Measurements from ENCODE around the gene PDZD8.

PDZD8 gene

DNA sequence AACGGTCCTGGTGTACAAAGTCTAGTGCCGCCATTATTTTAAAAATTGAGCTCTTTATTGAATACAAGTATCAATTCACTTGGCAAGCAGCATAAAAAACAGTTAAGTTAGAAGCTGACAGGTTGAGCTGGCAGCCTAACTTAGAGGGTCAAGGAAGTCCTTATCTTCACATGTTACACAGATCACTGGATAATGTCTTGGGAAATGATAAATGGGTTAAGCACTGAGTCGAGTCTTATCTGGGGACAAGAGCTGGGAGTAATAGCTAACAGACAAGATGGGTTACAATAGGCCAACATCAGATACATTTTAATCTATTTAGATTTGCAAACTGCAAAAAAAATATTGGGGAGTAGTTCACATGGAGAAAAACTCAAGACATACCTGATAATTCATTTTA is 100.1 kb downstream of the PDZD8 start:
- no peak for DNase-seq

DNA sequence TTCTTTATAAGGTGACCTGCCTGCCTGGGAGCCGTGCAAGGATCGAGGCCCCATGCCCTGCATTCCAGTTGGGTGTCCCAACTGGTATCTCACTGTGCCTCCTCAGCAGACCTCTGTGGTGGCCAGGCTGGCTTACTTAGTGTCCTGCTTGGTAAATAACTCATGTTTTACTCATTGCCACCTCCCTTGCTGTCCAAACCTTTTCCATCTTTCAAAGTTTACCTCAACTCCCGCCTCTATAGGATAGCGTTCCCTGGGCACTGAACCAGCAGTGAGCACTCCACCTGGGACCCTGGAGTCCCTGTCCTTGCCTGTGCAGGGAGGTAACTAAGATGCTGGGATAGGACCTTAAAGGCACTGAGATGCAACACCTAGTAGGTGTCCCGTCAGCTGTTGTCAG is 100.7 kb downstream of the PDZD8 start:
- DNase-seq: no peak

DNA sequence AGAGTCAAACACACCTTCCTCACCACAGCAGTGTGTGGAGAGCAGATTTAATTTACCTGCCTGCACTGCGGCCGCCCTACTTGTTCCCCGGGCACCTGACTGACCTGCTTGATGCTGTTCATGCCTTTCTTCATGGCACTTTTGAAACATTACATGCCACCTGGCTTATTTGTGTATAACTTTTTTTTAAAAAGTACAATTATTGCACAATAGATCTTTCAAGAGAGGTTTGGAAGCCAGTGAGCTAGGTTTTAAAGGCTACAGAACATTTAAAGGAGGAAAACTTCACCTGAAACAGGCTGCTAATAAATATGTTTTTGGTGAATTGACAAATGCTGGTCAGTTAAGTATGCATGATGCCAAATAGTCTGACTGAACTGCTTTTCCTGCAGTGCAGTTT is 101.3 kb downstream of the PDZD8 start:
- DNase-seq: no peak

DNA sequence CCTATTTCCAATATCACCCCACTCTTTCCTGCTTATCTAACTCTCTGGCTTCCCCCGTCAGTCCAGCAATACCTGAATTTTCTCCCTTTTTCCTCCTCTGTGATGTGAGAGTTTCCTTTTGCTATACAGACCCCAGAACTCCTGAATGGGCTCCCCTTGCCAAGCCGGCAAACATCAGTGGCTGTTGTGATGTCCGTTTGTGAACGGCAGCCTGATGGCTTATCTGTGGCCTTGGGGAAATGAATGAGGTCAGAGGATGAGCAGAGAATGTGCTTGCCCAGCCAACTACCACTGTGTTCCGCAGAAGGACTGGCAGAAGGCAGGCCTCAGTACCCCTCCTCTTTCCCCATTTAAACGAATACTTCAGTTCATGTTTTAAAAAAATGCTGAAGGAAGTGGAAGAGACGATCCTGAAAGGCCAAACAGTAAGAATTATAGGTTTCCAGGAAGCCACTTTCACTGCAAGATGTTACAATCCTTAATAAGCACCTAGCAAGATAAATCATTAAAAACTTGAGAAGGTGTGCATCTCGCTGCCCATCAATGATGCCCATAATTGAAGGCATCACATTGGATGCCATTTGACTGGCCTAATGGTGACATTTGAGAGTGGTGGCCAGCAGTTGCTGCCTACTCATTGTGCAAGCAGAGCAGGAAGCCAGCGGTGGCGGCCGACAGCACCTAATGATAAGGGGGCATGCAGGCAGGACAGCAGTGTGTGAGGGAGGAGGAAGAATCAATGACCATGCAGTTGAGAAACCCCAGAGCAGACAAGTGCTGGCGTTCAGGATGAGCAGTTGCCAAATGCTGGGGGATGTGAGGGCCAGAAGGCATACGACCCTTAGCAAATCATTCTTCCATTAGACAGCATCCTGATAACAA is 102.8 kb downstream of the PDZD8 start:
- no peak for DNase-seq

DNA sequence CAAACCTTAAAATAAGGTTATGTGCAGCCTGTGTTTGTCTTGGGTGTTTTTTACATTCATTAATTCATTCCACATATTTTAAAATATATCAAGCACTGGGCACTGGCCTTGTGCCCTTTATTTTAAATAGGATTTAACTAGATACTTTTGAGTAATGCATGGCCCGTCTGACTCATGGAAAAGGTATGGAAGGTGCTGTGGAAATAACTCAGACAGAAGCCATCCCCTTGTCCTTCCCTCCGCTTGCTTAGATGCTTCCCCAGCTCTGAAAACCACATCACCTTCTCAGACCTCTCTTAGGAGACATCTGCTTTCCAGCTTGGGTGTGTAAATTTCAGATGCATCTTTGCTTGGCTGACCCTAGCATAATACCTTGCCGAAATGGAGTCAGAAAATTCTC is 103.8 kb downstream of the PDZD8 start:
- no peak for DNase-seq

DNA sequence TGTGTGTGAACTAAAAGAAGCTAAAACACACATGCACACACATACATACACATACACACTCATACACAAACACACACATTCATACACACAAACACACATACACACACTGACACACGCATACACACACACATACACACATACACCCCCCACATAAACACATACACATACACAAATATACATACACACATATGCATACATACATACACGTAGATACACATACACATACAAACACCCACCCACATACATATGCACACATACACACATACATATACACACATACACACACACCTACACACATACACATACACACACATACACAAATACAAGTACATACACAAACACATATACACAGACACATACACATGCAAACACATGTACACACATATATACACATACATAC is 106.3 kb downstream of the PDZD8 start:
- no peak for DNase-seq

DNA sequence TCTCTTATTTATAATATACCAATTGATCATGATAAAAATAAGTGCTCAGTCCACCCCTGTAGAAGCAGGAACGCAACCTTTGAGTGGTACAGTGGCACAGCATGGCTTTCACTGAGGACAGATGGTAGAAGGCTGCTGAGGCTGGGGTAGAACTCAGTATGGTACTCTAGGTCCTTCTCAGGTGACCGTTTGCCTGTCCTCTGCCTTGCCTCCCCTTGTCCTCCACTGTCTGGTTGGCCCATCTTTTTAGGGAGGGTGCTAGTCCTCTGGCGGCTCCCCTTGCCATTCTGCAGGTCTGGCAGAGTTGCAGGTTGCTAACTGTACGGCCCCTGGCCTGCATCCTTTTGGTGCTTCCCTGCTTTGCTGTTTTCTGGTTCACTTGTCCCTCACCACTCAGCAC is 107.0 kb downstream of the PDZD8 start:
- DNase-seq: no peak

DNA sequence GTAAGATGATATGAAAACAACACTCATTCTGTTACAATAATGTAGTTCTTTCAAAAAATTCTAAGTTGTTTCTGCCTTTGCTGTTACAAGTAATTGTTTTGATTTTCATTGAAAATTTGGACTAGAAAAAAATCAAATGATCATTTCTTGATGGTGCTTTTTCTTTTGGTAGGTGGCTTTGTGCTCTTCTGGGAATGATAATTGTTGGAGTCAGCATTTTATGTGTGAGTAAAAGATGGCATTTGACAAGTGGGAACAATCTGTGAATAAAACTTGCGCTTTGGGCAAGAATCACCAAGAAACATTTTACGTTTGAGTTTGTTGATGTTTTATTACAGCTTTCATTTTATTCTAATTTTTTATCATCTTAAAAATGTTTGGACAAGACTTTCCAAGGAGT is 108.4 kb downstream of the PDZD8 start:
- no peak for DNase-seq

DNA sequence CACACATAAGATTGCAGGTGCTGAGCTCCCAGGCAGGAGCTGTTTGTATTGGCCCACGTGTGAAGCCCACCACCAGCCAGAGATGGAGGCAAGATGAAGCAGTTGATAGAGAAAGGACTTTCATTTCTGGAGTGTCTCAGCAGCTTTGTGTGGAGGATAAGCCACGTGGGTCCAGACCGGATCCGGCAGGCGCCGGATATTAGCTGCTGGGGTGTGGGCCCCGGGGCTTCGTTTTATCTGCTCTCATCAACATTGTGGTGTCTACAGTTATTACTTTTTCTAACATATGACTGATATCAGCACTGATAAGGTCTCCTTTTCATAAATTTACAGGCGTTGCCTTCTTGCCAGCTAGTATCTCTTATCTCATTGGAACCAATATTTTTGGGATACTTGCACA is 108.8 kb downstream of the PDZD8 start:
- no peak for DNase-seq

DNA sequence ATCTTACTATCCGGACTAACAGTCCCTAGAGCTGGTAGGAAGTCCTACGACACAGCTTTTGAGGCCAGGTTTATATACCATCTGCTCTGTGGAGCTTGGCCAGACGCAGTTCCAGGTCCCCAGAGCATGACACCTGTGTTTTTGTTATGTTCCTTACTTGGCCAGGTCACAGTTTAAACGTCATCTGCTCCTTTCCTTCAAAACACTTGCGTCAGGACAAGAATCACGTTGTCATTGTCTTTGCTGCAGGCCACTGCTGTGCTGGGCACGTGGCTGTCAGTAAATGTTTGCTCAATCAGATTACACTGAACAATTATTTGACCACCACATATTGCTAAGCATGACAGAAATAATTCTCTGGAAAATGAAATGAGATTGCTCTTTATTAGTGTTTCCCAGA is 110.5 kb downstream of the PDZD8 start:
- DNase-seq: no peak

DNA sequence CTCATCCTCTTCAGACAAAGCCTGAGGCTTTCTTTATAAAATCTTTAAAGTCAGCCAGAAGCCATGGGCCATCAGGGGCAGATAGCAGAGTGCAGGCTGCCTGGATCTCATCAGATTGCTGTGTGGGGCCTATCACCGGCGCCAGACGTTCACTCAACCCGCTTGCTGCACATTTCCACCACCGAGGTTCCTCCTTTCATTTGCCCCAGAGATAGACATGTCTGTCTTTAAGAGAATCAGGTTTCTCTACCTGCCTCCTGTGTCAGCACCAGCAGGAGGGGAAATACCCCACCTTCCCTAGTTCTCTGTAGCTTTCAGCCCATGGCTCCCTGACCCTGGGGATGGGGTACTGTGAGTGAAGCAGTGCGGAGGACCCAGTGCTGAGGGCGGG is 112.3 kb downstream of the PDZD8 start:
- no peak for DNase-seq

DNA sequence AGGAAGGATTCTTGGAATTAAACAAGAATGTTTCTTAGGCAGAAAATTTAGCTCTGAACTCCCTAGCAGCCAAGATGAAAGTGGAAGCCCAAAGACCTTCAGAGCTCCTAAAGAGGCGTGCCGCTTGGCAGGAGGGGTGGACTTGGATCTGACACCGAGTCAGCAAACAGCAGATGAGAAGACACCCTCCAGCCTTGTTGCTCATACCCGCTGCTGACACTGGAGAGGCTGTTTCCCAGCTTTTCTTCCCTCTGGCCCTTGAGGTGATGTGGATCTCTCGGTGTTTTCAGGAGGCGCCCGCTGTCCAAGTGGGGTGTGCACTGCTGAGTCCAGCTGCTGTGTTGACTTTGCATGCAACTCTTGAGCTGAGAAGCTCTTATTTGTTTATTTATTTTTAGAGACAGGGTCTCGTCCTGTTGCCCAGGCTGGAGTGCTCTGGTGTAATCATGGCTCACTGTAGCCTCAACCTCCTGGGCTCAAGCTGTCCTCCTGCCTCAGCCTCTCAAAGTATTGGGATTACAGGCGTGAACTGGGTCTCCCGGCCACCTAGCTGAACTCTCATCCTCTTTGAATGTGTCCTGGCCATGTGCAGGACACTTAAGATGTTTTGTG is 112.8 kb downstream of the PDZD8 start:
- DNase-seq: no peak

DNA sequence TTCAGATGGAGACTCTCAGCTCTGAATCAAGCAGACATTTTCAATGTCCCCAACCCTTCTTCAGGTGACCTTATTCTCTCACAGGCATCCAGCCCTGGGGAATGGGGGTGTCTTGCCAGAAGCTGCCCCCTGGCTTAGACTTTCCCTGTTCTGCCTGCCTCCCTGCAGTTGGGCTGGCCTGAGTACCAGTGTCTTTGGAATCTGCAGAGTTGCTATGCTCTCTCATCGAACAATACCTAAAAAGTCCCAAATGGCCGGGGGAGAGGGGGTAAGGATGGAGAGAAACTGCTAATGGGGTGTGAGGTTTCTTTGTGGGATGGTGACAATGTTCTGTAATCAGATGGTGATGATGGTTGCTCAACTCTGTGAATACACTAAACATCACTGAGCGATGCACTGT is 113.7 kb downstream of the PDZD8 start:
- DNase-seq: no peak

DNA sequence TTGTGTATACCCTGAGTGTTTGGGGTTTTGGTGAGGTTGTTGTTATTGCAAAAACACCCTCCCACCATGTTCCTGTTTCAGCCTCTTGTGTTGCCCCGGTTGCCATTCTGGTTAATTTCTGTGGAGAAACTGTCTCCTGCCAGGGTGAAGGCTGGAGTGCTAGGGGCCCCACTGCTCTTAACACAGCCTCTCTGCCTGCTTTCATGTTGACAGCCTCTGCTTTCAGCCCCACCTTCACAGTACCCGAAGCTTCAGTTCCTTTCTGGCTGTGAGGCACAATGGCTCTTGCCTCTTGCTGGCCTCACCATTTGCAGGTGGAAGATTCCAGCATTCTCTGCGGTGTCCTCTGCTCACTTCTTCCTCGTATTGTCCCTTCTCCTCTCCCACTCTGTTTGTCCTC is 115.2 kb downstream of the PDZD8 start:
- DNase-seq: no peak

DNA sequence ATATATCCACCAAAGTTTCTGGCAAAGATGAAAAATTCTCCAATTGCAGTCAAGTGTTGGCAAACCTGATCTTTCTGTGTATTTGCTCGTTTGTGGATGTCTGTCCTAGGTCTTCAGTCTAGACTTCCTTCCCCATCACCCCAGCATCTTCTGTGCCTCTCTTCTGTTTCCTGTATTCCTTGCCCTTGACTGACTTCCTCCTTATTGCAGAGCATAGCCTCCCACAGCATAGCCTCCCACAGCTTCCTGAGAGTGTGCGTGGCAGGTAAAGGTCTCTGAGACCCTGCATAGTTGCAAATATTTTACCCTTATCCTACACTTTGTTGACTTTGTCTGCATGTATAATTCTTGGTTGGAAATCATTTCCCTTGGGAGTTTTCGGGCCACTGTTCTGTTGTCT is 116.0 kb downstream of the PDZD8 start:
- DNase-seq: no peak

DNA sequence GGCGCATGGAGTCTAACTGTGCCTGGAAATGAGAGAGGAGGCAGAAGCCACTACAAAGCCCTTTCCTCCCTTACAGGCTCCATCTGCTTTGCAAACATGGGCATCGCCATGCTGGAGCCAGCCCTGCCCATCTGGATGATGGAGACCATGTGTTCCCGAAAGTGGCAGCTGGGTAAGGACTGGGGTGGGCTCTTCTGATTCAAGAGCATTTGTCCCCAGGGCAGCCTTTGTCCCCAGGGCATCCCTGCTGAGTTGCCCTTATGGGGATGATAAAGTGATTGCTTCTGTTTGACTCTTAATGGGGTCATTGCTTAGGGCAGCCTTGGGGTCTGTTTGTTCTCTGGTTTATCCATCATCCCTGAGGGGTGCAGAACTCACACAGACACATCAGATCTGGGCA is 117.5 kb downstream of the PDZD8 start:
- no peak for DNase-seq

DNA sequence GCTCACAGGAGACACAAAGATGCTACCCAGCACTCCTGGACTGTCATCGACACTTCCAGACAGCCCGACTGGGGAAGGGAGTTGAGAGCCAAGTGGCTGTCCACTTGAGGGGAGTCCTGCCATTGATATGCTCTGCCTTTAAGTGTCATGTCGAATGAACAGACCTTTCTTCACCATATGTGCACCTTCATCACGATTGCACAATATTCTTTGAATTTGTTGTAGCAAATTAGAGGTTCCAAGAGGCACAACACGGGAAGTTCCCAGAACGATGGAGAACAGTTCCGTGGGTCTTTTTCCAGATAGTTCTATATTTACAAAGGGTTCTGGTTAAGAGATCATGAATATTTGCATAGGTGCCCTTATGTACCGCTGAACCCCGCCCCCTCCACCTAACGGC is 118.3 kb downstream of the PDZD8 start:
- DNase-seq: no peak

DNA sequence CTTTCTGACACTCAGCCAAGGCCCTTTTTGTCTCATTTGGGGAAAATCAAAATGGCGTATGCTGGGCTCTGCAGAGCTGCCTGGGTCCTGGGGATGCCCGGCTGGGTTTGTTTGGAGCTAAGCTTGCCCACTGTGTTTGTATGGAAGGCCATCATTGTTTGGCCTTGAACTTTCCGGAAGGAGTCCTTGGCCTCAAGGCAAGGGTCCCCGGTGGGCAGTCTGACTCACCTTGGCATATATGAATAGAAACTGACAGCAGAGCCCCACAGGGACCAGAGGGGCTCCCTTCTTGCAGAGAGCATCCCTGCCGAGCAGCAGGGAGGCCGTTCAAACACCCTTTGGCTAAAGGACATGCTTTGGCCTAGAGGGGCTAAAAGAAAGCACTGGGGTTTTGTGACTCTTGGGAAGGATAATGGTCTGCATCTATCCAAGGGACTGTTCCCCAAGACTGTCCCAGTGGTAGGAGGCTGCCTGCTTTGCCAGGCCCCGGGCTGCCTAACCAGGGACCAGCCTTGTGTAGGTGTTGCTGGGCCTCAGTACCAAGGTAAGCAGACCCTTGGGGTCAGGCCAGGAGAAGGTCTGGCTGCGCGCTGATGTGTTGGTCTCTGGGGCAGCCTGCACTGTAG is 119.3 kb downstream of the PDZD8 start:
- DNase-seq: no peak

DNA sequence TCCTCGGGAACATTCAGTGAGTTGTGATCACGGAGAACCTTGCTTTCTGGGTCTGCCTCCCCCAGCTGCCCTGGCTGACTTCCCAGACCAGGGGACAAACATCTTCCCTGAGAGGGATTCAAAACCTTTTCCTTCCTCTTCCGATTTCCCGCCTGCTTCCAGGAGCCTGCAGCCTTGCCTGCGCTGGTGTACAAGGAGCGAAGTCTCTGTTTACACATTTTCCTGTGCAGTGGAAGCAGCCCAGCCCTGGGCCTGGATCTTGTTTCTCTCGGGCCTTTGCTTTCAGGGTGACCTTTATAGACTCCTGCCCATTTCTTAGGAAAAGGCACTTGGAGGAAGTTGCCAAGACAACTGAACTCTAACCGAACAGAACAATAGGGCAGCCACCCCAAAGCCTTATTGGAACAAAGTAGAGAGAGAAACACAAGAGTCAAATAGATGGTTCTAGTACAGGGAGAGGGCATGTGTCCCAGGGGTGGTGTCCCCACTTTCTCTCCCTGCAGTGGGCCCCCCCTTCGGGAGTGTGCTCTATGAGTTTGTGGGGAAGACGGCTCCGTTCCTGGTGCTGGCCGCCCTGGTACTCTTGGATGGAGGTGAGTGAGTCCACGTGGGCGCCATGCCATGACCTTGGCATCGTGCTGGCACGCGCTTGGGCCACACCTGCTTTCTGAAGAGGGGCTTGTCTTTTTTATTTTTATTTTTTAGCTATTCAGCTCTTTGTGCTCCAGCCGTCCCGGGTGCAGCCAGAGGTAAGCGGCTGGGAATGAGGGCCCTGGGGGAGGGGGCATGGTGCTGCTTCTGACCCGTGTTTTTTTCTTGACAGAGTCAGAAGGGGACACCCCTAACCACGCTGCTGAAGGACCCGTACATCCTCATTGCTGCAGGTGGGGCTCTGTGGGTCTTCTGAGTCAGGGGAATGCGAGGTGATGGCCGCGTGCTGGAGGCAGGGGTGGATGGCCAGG is 120.2 kb downstream of the PDZD8 start:
- DNase-seq: no peak

DNA sequence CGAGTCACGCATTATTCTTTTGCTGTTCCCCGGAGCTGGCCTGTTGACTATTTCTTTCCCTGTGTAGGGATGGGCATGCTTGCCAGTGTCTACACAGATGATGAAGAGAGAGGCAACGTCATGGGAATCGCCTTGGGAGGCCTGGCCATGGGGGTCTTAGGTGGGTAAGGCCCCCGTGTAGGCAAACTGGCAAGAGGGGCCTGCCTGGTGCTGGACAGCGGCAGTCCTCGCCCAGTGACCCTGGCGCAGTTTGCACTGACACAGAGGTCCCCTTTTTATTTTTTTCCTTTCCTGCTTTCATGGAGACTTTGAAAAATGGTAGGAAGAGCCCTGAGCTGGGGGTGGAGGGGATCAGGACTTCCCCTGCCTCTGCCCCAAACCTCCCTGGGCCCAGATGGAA is 120.9 kb downstream of the PDZD8 start:
- DNase-seq: no peak

DNA sequence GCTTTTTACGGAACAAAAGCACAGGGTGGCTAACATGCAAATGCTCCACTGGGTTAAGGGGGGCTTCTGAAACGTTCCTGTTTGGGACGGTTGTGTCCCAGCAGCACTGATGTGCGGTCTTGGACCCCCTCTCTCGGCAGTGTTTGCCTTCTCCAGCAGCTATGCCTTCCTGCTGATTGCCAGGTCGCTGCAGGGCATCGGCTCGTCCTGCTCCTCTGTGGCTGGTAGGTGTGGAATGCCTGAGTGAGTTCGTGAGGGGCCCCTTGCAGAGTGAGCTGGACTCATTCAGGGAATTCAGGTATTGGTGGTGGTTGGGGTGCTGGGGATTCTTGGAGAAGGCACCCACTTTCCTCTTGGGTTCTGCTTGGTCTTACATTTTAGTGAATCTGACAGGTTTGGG is 121.3 kb downstream of the PDZD8 start:
- DNase-seq: no peak

DNA sequence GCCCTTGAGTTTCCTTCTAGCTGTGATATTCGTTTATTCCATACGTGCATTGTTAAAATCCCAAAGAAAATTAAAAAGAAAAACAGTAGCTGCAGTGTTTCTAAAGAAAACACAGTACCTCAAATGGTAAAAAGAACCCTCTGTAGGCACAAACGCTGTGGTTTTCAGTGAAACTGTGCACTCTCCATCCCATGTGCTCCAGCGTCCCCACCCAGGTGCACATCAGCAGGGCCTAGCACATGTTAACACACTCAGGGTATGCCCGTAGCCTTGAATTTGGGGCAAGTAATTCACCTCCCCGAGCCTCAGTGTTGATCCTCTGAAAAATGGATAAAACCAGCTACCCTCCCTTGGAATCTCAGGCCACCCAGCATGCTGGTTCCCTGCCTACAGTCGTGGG is 124.8 kb downstream of the PDZD8 start:
- DNase-seq: no peak

DNA sequence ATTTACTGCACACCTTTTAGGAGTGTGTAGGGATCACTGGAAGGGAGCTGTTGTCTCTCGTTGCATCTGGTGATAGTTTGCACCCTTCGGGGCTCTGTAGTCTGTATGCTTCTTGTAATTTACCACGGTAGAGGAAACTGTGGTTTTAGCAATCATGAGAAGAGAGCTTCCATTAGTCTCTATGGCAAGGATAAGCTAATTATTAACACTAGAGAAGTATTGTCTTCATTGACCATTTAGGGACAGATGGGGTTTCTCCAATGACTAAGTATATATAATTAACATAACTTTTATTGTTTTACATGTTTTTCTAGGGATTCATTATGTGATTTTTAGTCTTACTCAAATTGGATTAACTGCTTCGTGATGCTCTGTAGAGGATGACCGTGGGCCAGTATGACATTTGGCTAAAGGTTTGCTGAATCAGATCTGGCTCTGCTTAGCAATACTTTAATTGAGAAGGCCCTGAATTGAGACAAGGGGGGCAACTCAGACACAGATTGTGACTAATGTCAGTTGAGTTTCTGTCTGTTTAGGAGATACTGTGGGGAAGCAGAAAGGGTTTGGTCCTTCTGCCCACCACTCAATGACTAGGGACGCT is 125.6 kb downstream of the PDZD8 start:
- DNase-seq: no peak
